ENCODE measurements around the gene AGBL4. TPM values are rescaled to one million over a fixed set of nuclear protein-coding genes. Genes with fewer than 3 reads are reported as not detected.
"Not testable (repeated sequence)": the region's sequence is repeated elsewhere in the genome, so short reads cannot be mapped to it uniquely, and the experiment has no call there.

The AGBL4 gene
- total RNA-seq, 4 donors from 2014 or later = not detected

GRCh38 chr1:49971088-49971487 lies 52.7 kb downstream of the AGBL4 start:
- no peak overlapping the region for H3K4me3 ChIP-seq
- in situ Hi-C loops (cut with MboI; ENCODE audit: low sequenced_read_pairs in 4 of 4) (no loop called here), intact Hi-C loops (cut with DNase I; ENCODE audit: low total_unique reads) (no loop called here)
- H3K27ac ChIP-seq = no peak overlapping the region
- no peaks in the 10 kb centered on the region for H3K27me3 ChIP-seq
- TF ChIP-seq POLR2A (IDR thresholded peaks at IDR 0.05) (no peak), CTCF (IDR thresholded peaks at IDR 0.05 in 4 of 5, conservative IDR thresholded peaks at IDR 0.05 in 1 of 5) (no peak)
- no peaks in the 10 kb centered on the region for H3K9me3 ChIP-seq
- no peak for DNase-seq
- H3K36me3 ChIP-seq = no peaks in the 10 kb centered on the region
- no peaks in the 10 kb centered on the region for H3K4me1 ChIP-seq
- ATAC-seq = no peak

- no peak overlapping the region for H3K4me3 ChIP-seq
- DNase-seq (no peak), ATAC-seq (no peak)
- no peaks in the 10 kb centered on the region for H3K9me3 ChIP-seq
- intact Hi-C loops (cut with DNase I; ENCODE audit: low total_unique reads) = no loop called here
- TF ChIP-seq CTCF (IDR thresholded peaks at IDR 0.05 in 4 of 5, conservative IDR thresholded peaks at IDR 0.05 in 1 of 5) = no peak
- no peak for TF ChIP-seq POLR2A (IDR thresholded peaks at IDR 0.05)
- H3K27ac ChIP-seq = no peak overlapping the region
- H3K27me3 ChIP-seq = no peaks in the 10 kb centered on the region
- H3K36me3 ChIP-seq = no peaks in the 10 kb centered on the region
- no peaks in the 10 kb centered on the region for H3K4me1 ChIP-seq
- in situ Hi-C loops (cut with MboI; ENCODE audit: low sequenced_read_pairs in 4 of 4) = no loop called here
Measured at GRCh38 chr1:49951385-49951784, 72.4 kb downstream of the AGBL4 start.

- H3K36me3 ChIP-seq; intact Hi-C loops (cut with DNase I; ENCODE audit: low total_unique reads); DNase-seq; H3K9me3 ChIP-seq; H3K27ac ChIP-seq; H3K27me3 ChIP-seq; H3K4me3 ChIP-seq; ATAC-seq; in situ Hi-C loops (cut with MboI; ENCODE audit: low sequenced_read_pairs in 4 of 4); H3K4me1 ChIP-seq: not testable (repeated sequence)
Measured at GRCh38 chr1:49915301-49915700, 108.5 kb downstream of the AGBL4 start.

GRCh38 chr1:49906365-49906764 lies 117.4 kb downstream of the AGBL4 start:
- intact Hi-C loops (cut with DNase I; ENCODE audit: low total_unique reads) = no loop called here
- no peaks in the 10 kb centered on the region for H3K9me3 ChIP-seq
- no peak for DNase-seq
- in situ Hi-C loops (cut with MboI; ENCODE audit: low sequenced_read_pairs in 4 of 4) = no loop called here
- H3K27me3 ChIP-seq = no peaks in the 10 kb centered on the region
- no peak for ATAC-seq
- TF ChIP-seq POLR2A (IDR thresholded peaks at IDR 0.05) (no peak), CTCF (IDR thresholded peaks at IDR 0.05 in 4 of 5, conservative IDR thresholded peaks at IDR 0.05 in 1 of 5) (no peak)
- H3K36me3 ChIP-seq = no peaks in the 10 kb centered on the region
- H3K4me3 ChIP-seq = no peak overlapping the region
- no peak overlapping the region for H3K27ac ChIP-seq
- H3K4me1 ChIP-seq = no peaks in the 10 kb centered on the region

- Histone ChIP-seq H3K4me3 (no peak overlapping the region), H3K27me3 (no peaks in the 10 kb centered on the region), H3K9me3 (no peaks in the 10 kb centered on the region), H3K27ac (no peak overlapping the region), H3K36me3 (no peaks in the 10 kb centered on the region), H3K4me1 (no peaks in the 10 kb centered on the region)
- ATAC-seq (no peak), DNase-seq (no peak)
- in situ Hi-C loops (cut with MboI; ENCODE audit: low sequenced_read_pairs in 4 of 4) (no loop called here), intact Hi-C loops (cut with DNase I; ENCODE audit: low total_unique reads) (no loop called here)
- no peak for TF ChIP-seq POLR2A (IDR thresholded peaks at IDR 0.05)
- no peak for TF ChIP-seq CTCF (IDR thresholded peaks at IDR 0.05 in 4 of 5, conservative IDR thresholded peaks at IDR 0.05 in 1 of 5)
Measured at GRCh38 chr1:49864581-49864980, 159.2 kb downstream of the AGBL4 start.
